ENCODE measurements around the gene TCEA2.

- TF ChIP-seq, protein P1, sequence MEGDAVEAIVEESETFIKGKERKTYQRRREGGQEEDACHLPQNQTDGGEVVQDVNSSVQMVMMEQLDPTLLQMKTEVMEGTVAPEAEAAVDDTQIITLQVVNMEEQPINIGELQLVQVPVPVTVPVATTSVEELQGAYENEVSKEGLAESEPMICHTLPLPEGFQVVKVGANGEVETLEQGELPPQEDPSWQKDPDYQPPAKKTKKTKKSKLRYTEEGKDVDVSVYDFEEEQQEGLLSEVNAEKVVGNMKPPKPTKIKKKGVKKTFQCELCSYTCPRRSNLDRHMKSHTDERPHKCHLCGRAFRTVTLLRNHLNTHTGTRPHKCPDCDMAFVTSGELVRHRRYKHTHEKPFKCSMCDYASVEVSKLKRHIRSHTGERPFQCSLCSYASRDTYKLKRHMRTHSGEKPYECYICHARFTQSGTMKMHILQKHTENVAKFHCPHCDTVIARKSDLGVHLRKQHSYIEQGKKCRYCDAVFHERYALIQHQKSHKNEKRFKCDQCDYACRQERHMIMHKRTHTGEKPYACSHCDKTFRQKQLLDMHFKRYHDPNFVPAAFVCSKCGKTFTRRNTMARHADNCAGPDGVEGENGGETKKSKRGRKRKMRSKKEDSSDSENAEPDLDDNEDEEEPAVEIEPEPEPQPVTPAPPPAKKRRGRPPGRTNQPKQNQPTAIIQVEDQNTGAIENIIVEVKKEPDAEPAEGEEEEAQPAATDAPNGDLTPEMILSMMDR (IDR thresholded peaks at IDR 0.05; ENCODE audit: low read depth, low read length): no peak
- no peak for TF ChIP-seq POLR2A (IDR thresholded peaks at IDR 0.05; ENCODE audit: extremely low read depth, insufficient read length)
- TF ChIP-seq, protein P2, sequence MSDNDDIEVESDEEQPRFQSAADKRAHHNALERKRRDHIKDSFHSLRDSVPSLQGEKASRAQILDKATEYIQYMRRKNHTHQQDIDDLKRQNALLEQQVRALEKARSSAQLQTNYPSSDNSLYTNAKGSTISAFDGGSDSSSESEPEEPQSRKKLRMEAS (IDR thresholded peaks at IDR 0.05; ENCODE audit: low read depth, low read length): no peak
Observed at GRCh38 chr20:64086801-64087200, 23.8 kb downstream of the TCEA2 start.
